HUDEP-2 (cell line): Measurements from ENCODE around the gene TMPRSS11B.
"Not testable (repeated sequence)": the region's sequence is repeated elsewhere in the genome, so short reads cannot be mapped to it uniquely, and the experiment has no call there.

ENCODE experiments used
- DNase-seq, 76 experiments: peaks; one replicate each; lab custom pipeline; 2025; ENCODE audit not compliant: unreplicated experiment in 76 of 76; lab: John Stamatoyannopoulos, UW

Gene TMPRSS11B

GRCh38 chr4:68228568-68228967, 16.9 kb downstream of the TMPRSS11B start:
- no peak for DNase-seq

DNA sequence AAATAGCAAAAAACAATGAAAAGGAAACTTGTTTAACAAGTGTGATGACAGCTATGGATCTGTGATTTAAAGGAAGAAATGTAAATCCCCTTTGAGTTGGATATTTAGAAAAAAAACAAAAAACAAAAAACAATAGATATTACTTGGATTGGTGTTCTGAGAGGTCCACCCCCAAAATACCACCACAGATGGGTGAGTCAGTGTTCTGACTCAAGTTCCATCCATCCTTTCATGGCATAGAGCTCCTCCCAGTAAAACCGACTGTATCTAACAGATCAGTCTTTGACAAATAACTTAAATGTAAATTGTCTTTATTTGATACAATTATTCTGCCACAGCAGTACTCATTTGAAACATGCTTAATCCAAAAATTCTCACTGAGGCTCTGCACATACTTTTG, 27.4 kb downstream of the TMPRSS11B start:
- DNase-seq = no peak

GRCh38 chr4:68216501-68216900, 29.0 kb downstream of the TMPRSS11B start:
- DNase-seq = no peak

GRCh38 chr4:68209003-68209402, 36.5 kb downstream of the TMPRSS11B start:
- DNase-seq = no peak

GRCh38 chr4:68194305-68194704, 51.2 kb downstream of the TMPRSS11B start:
- not testable (repeated sequence) for DNase-seq

DNA sequence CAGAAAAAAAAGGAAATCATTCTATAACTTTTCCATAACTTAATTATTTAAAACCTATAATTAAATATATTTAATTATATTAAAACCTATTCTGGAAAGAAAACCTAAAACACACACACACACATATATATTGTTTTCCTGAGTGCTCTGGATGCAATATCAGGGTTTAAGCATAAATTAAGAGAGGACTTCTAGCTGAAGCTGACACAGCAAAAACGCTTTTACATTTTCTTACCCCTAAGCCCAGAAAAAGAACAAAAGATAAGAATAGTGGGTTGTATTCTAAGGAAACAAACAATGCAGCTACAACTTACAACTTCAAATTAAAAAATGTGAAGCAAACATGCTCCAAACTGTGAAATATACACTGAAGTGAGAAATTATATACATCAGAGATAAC, 52.3 kb downstream of the TMPRSS11B start:
- DNase-seq = no peak

- no peak for DNase-seq
Measured at GRCh38 chr4:68187145-68187544, 58.3 kb downstream of the TMPRSS11B start.

DNA sequence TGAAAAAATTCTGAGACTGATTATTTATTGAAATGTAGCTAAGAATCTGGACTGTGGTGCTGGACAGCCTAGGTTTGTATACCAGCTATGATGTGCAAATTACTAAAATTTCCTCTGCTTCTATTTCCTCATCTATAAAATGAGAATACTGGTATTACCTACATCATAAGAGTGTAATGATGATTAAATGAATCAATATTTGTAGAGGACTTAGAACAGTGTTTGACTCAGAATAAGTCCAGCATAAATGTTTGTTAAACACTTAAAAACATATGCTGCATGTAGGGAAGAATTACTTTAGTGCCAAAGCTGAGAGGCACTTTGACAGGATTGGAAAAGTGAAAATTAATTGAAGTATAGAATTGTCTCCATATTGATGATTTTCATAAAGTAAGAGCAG, 60.6 kb downstream of the TMPRSS11B start:
- DNase-seq = no peak

- DNase-seq = no peak
Measured at GRCh38 chr4:68183417-68183816, 62.1 kb downstream of the TMPRSS11B start.

GRCh38 chr4:68182382-68182820, 63.1 kb downstream of the TMPRSS11B start:
- no peak for DNase-seq

DNA sequence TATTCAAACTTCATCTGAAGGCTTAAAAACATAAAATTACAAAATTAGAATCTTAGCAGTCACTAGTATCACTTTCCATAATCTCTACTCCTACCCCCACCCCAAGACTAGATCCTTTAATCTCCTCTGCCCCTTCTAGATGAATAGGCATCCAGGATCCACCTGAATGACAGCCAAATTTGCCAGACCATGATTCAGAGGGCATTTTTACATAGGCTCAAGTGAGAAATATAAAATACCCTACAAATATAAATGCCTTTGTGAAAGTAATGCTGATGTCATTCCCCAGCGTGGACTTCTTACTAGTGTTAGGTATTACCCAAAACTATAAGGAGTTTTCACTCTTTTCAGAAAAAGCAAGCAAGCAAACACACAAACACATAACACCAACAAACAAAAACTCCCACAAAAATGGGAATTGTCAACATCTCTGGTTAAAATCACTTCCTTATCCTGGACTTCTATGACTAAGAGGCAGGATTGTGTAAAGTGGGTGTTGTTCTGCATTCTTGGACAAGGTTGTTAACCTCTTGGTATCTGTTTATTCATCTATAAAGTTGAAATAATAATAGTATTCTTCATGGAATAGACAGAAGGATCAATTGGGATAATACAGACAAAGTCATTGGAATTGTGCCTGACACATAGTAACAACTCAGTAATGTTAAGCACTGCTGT, 64.5 kb downstream of the TMPRSS11B start:
- no peak for DNase-seq

GRCh38 chr4:68176904-68177303, 68.6 kb downstream of the TMPRSS11B start:
- no peak for DNase-seq
